Caco-2 (cell line): ENCODE data around the gene CLSTN2. TPM values are rescaled to one million over a fixed set of nuclear protein-coding genes. Genes with fewer than 3 reads are reported as not detected.

ENCODE experiments used
- BruUV-seq: library from RNA; stranded (reverse); fragments of 400-500 nt; replicated peaks from 2 replicates; lab custom pipeline; 2021; lab: Mats Ljungman, UMichigan
- CTCF ChIA-PET: fragments of 300-600 bp; sonication (Branson Sonifier 250); formaldehyde crosslinking; loops from one replicate; lab custom pipeline; 2022; ENCODE audit warnings: antibody characterized with exemption; lab: Charles Lee
- POLR2A ChIA-PET: fragments of 300-600 bp; sonication (Branson Sonifier 250); formaldehyde crosslinking; loops from one replicate; lab custom pipeline; 2022; ENCODE audit warnings: antibody characterized with exemption; lab: Charles Lee
- DNase-seq, 2 experiments: peaks; one replicate each; pipeline versions ENCODE4 v3.0.0 to v3.0.0-alpha.2; 2020 to 2022
- H3K27me3 ChIP-seq: replicated peaks from 2 replicates; pipeline ENCODE4 v1.6.0; 2011; ENCODE audit warnings: low read length; ENCODE audit not compliant: control insufficient read depth, insufficient read depth
- H3K36me3 ChIP-seq: 2 replicates; pipeline ENCODE4 v1.5.1; 2011; ENCODE audit warnings: low read length; ENCODE audit not compliant: control insufficient read depth, insufficient read depth
- H3K4me1 ChIP-seq: fragments of 250-450 bp; sonication (Bioruptor Pico); 2 replicates; pipeline ENCODE4 v1.5.1; 2020; ENCODE audit warnings: mild to moderate bottlenecking
- H3K4me3 ChIP-seq: 2 replicates; pipeline ENCODE4 v1.5.1; 2011; ENCODE audit warnings: low read depth, mild to moderate bottlenecking, control low read depth, low read length
- H3K9me3 ChIP-seq: fragments of 250-450 bp; sonication (Bioruptor Pico); 2 replicates; pipeline ENCODE4 v1.5.1; 2020; ENCODE audit warnings: mild to moderate bottlenecking, moderate library complexity
- H3K27ac Mint-ChIP-seq: one replicate; pipeline ENCODE4 v1.8.0; 2022; ENCODE audit warnings: mixed read lengths; ENCODE audit not compliant: unreplicated experiment
- H3K27me3 Mint-ChIP-seq: one replicate; pipeline ENCODE4 v1.8.0; 2022; ENCODE audit warnings: mixed read lengths; ENCODE audit not compliant: insufficient read depth, unreplicated experiment
- H3K36me3 Mint-ChIP-seq: one replicate; pipeline ENCODE4 v1.8.0; 2022; ENCODE audit warnings: mild to moderate bottlenecking, mixed read lengths; ENCODE audit not compliant: insufficient read depth, unreplicated experiment
- H3K4me1 Mint-ChIP-seq: one replicate; pipeline ENCODE4 v1.8.0; 2022; ENCODE audit warnings: low read depth, mixed read lengths; ENCODE audit not compliant: unreplicated experiment
- H3K4me3 Mint-ChIP-seq: one replicate; pipeline ENCODE4 v1.8.0; 2022; ENCODE audit warnings: mild to moderate bottlenecking, moderate library complexity, mixed read lengths; ENCODE audit not compliant: unreplicated experiment
- H3K9me3 Mint-ChIP-seq: one replicate; pipeline ENCODE4 v1.8.0; 2022; ENCODE audit warnings: mixed read lengths; ENCODE audit not compliant: unreplicated experiment
- intact Hi-C: fragments of 100-400 bp; cut with micrococcal nuclease; formaldehyde crosslinking; loops from one replicate; pipeline ENCODE4 v1.10.0; 2022; ENCODE audit not compliant: unreplicated experiment
- total RNA-seq: library from RNA; stranded (reverse); gene quantifications from 2 replicates; pipeline ENCODE4 v1.2.3, GENCODE V29; 2022
- TF ChIP-seq, protein P1 (sequence below), 2 experiments: fragments of 200-600 bp in 1 of 2; IDR thresholded peaks; 1 replicate in 1 of 2; 2 replicates in 1 of 2; pipeline versions ENCODE4 v1.5.1 to v1.8.0; 2011 to 2022; ENCODE audit warnings: antibody characterized with exemption in 1 of 2, control low read depth in 1 of 2, inconsistent platforms in 1 of 2, low read depth in 1 of 2, low read length in 1 of 2, mild to moderate bottlenecking in 1 of 2, moderate library complexity in 1 of 2; ENCODE audit not compliant: insufficient read depth in 1 of 2, severe bottlenecking in 1 of 2, unreplicated experiment in 1 of 2

CLSTN2 gene
- total RNA-seq, 1 experiment from 2014 or later, result 26.1 TPM

- no peaks in the 10 kb centered on the region for H3K4me1 Mint-ChIP-seq
- no peaks in the 10 kb centered on the region for H3K9me3 ChIP-seq
- CTCF ChIA-PET, result no interaction called here
- H3K4me1 ChIP-seq, result no peaks in the 10 kb centered on the region
- no peak overlapping the region for H3K4me3 ChIP-seq
- DNase-seq, result no peak
- H3K27me3 ChIP-seq, result no peaks in the 10 kb centered on the region
- no TSS peak for BruUV-seq
- no peaks in the 10 kb centered on the region for H3K36me3 ChIP-seq
- POLR2A ChIA-PET, result no interaction called here
- H3K4me3 Mint-ChIP-seq, result no peak overlapping the region
- H3K36me3 Mint-ChIP-seq, result no peaks in the 10 kb centered on the region
- TF ChIP-seq, protein P1, sequence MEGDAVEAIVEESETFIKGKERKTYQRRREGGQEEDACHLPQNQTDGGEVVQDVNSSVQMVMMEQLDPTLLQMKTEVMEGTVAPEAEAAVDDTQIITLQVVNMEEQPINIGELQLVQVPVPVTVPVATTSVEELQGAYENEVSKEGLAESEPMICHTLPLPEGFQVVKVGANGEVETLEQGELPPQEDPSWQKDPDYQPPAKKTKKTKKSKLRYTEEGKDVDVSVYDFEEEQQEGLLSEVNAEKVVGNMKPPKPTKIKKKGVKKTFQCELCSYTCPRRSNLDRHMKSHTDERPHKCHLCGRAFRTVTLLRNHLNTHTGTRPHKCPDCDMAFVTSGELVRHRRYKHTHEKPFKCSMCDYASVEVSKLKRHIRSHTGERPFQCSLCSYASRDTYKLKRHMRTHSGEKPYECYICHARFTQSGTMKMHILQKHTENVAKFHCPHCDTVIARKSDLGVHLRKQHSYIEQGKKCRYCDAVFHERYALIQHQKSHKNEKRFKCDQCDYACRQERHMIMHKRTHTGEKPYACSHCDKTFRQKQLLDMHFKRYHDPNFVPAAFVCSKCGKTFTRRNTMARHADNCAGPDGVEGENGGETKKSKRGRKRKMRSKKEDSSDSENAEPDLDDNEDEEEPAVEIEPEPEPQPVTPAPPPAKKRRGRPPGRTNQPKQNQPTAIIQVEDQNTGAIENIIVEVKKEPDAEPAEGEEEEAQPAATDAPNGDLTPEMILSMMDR (IDR thresholded peaks at IDR 0.05; ENCODE audit: insufficient read depth in 1 of 2, low read depth in 1 of 2, low read length in 1 of 2, severe bottlenecking in 1 of 2, unreplicated experiment in 1 of 2), result no peak
- H3K27ac Mint-ChIP-seq, result no peak overlapping the region
- no peaks in the 10 kb centered on the region for H3K9me3 Mint-ChIP-seq
- intact Hi-C loops, result no loop called here
- H3K27me3 Mint-ChIP-seq, result no peaks in the 10 kb centered on the region
These were observed 69.3 kb downstream of the CLSTN2 start for GRCh38 chr3:140004271-140004670.

DNA sequence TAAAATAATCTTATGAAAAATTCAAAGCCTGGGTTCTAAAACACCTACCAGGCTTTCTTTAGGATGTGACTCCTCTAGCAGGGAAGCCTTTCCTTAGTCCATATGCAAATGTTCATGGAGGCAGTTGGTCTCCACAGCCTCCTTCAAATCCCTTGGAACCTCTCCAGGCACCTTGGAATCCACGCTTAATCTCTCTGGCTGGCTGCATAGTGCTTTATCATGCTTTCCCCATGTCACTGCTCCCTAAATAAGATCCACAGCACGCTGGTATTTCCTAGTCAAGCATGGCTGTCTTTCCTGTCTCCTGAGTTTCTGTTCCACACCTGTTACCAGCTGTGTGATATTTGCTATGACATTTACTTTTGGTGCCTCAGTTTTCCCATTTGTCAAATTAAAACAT lies 71.3 kb downstream of the CLSTN2 start:
- H3K27ac Mint-ChIP-seq, result no peak overlapping the region
- H3K4me3 Mint-ChIP-seq, result no peak overlapping the region
- Histone ChIP-seq H3K27me3 (no peaks in the 10 kb centered on the region), H3K36me3 (no peaks in the 10 kb centered on the region), H3K9me3 (no peaks in the 10 kb centered on the region), H3K4me1 (no peaks in the 10 kb centered on the region), H3K4me3 (no peak overlapping the region)
- no peaks in the 10 kb centered on the region for H3K4me1 Mint-ChIP-seq
- no peaks in the 10 kb centered on the region for H3K9me3 Mint-ChIP-seq
- TF ChIP-seq, protein P1 (IDR thresholded peaks at IDR 0.05; ENCODE audit: insufficient read depth in 1 of 2, low read depth in 1 of 2, low read length in 1 of 2, severe bottlenecking in 1 of 2, unreplicated experiment in 1 of 2), result no peak
- H3K27me3 Mint-ChIP-seq, result no peaks in the 10 kb centered on the region
- CTCF ChIA-PET, result no interaction called here
- POLR2A ChIA-PET, result no interaction called here
- no TSS peak for BruUV-seq
- intact Hi-C loops, result no loop called here
- no peaks in the 10 kb centered on the region for H3K36me3 Mint-ChIP-seq
- no peak for DNase-seq

DNA sequence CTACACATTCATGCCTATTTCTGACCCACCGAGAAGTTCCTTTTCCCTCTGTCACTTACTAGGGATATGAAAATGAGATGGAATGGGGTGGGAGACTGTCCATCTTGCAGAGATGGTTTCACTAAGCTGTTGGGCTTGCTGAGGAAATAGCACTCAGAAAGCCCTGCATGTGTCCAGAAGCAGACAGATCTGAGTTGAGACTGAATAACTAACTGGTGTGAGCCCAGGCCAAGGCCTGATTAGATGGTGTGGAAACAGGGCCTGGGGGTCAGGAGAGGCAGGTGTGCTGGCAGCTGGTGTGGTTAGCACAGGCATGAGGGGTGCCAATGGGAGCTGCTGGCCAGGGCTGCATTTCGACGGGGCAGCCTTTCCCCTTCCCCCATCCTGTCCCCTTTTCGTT lies 72.1 kb downstream of the CLSTN2 start:
- Mint-ChIP-seq H3K36me3 (no peaks in the 10 kb centered on the region), H3K4me1 (no peaks in the 10 kb centered on the region), H3K9me3 (no peaks in the 10 kb centered on the region), H3K27ac (no peak overlapping the region), H3K27me3 (no peaks in the 10 kb centered on the region), H3K4me3 (no peak overlapping the region)
- intact Hi-C loops, result no loop called here
- no peak for DNase-seq
- BruUV-seq, result no TSS peak
- Histone ChIP-seq H3K9me3 (no peaks in the 10 kb centered on the region), H3K4me3 (no peak overlapping the region), H3K4me1 (no peaks in the 10 kb centered on the region), H3K27me3 (no peaks in the 10 kb centered on the region), H3K36me3 (no peaks in the 10 kb centered on the region)
- CTCF ChIA-PET, result no interaction called here
- TF ChIP-seq, protein P1 (IDR thresholded peaks at IDR 0.05; ENCODE audit: insufficient read depth in 1 of 2, low read depth in 1 of 2, low read length in 1 of 2, severe bottlenecking in 1 of 2, unreplicated experiment in 1 of 2), result no peak
- POLR2A ChIA-PET, result no interaction called here
